Measurements from ENCODE around the gene LRRC8C.

Gene LRRC8C

GRCh38 chr1:89608319-89608983 is 24.5 kb upstream of the LRRC8C start:
- H3K4me3 ChIP-seq (ENCODE audit: low read depth, low read length): no peak overlapping the region
- no peak for TF ChIP-seq CTCF (IDR thresholded peaks at IDR 0.05; ENCODE audit: low read depth, low read length)

DNA sequence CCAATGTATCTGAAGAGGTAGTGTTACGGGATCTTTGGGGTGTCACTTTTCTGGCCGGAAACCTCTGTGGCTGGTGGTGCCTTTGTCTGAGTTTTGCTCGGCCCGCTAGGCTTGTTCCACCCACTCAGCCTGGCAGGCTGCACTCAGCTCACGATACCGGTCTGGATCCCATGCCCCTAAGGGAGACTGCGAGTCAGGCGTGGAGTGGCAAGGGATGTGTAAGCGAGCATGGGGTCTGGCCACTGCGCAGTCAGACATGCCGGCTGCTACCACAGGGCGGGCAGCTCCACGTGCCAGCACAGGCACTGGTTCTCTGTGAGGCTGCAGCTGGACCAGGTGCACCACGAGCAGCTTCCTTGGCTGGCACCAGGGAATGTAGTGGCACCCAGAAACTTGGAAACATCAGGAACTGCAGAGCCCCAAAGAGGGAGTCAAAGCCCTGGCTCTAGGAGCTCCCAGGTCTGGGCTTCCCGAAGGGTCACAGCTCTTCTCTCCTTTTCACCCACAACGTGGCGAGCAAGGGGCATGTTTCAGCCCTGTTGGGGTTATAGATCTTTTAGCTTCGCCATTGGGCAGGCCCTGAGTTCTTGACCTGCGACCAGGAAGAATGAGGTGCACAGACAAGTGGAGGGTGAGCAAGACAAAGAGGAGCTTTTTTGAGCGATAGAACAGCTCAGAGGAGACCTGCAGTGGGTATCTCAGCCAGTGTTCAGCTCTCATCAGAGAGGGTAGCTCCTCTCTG is 23.8 kb upstream of the LRRC8C start:
- no peak overlapping the region for H3K4me3 ChIP-seq (ENCODE audit: low read depth, low read length)
- no peak for TF ChIP-seq CTCF (IDR thresholded peaks at IDR 0.05; ENCODE audit: low read depth, low read length)

DNA sequence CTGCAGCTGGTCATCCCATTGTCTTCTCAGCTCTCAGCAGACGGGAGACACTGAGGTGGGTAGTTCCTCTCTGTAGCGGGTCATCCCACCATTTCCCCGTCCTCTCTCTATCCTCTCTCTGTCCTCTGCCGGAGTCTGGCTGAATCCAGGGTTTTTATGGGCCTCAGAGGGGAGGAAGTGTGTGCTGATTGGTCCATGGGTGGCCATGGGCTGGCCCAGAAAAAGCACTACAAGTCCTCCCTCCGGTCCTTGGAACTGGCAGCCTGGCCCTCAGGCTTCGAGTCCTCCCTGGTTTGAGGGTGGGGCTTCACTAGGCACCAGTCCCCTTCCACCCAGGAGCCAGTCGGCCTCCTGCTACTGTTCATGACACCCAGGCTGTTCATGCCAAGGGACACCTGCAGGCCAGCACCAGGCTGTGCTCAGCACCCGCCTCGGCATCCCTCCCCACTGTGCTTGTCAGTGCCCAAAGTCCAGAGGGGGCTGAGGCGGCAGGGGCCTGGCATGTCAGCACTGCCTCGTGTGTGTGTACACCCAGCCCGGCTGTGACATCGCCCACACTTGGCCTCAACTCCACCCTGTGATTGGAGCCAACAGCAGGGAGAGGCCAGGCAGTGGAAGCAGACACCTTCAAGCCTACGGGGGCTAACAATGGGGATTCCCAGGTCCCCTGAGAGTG is 23.0 kb upstream of the LRRC8C start:
- TF ChIP-seq CTCF (IDR thresholded peaks at IDR 0.05; ENCODE audit: low read depth, low read length): no peak
- H3K4me3 ChIP-seq (ENCODE audit: low read depth, low read length): no peak overlapping the region

- TF ChIP-seq CTCF (IDR thresholded peaks at IDR 0.05; ENCODE audit: low read depth, low read length): no peak
- H3K4me3 ChIP-seq (ENCODE audit: low read depth, low read length): no peak overlapping the region
Observed at GRCh38 chr1:89610457-89611011, 22.4 kb upstream of the LRRC8C start.

- no peak overlapping the region for H3K4me3 ChIP-seq (ENCODE audit: low read depth, low read length)
- TF ChIP-seq CTCF (IDR thresholded peaks at IDR 0.05; ENCODE audit: low read depth, low read length): no peak
Observed at GRCh38 chr1:89611721-89612120, 21.2 kb upstream of the LRRC8C start.

- TF ChIP-seq CTCF (IDR thresholded peaks at IDR 0.05; ENCODE audit: low read depth, low read length): no peak
- H3K4me3 ChIP-seq (ENCODE audit: low read depth, low read length): no peak overlapping the region
Observed at GRCh38 chr1:89613928-89614327, 19.0 kb upstream of the LRRC8C start.
